Fibroblast of villous mesenchyme (primary cell): ENCODE data around the gene CEP89. TPM values are rescaled to one million over a fixed set of nuclear protein-coding genes. Genes with fewer than 3 reads are reported as not detected.
"Not testable (repeated sequence)": the region's sequence is repeated elsewhere in the genome, so short reads cannot be mapped to it uniquely, and the experiment has no call there.

Experiments
- DNase-seq: peaks from one replicate; pipeline ENCODE4 v3.0.0-alpha.2; 2010; ENCODE audit warnings: low read depth
- H3K4me3 ChIP-seq: 2 replicates; pipeline ENCODE4 v1.5.1; 2011; ENCODE audit warnings: low read depth, mild to moderate bottlenecking, low read length
- total RNA-seq: library from RNA; depleted of rRNA; stranded (reverse); fragments of >200 nt; gene quantifications from 2 replicates; pipeline ENCODE4 v1.2.3, GENCODE V29; 2012
- TF ChIP-seq, protein P1 (sequence below): IDR thresholded peaks from 2 replicates; pipeline ENCODE4 v1.5.1; 2012; ENCODE audit warnings: low read depth, mild to moderate bottlenecking, low read length; ENCODE audit not compliant: insufficient read depth

The CEP89 gene
- total RNA-seq, 1 donor, result 18.1 TPM

DNA sequence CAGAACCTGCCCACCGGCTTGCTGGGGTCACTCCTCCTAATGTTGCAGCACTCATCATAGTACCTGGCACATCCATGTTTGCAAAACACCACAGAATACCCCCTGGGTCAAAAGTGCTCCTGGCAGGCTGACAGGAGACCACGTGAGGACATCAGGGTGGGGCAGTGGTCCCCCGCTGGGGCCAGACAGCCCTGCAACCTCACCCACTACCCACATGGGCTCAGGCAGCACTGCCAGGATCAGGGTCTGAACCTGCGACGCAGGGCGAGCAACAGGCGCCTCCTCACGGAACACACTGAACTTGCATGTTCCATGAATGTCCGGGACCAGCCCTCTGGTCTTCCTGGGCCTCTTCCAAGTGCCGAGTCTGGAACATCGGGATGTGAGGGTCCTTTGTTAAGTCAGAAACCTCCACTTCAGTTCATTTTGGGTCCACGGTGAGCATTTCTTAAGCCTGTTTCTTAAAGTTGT lies 100.7 kb downstream of the CEP89 start:
- no peak for DNase-seq
- H3K4me3 ChIP-seq, result no peak overlapping the region
- TF ChIP-seq, protein P1, sequence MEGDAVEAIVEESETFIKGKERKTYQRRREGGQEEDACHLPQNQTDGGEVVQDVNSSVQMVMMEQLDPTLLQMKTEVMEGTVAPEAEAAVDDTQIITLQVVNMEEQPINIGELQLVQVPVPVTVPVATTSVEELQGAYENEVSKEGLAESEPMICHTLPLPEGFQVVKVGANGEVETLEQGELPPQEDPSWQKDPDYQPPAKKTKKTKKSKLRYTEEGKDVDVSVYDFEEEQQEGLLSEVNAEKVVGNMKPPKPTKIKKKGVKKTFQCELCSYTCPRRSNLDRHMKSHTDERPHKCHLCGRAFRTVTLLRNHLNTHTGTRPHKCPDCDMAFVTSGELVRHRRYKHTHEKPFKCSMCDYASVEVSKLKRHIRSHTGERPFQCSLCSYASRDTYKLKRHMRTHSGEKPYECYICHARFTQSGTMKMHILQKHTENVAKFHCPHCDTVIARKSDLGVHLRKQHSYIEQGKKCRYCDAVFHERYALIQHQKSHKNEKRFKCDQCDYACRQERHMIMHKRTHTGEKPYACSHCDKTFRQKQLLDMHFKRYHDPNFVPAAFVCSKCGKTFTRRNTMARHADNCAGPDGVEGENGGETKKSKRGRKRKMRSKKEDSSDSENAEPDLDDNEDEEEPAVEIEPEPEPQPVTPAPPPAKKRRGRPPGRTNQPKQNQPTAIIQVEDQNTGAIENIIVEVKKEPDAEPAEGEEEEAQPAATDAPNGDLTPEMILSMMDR, result no peak

GRCh38 chr19:32869966-32870573 lies 101.7 kb downstream of the CEP89 start:
- H3K4me3 ChIP-seq, result no peak overlapping the region
- TF ChIP-seq, protein P1, result no peak
- no peak for DNase-seq

DNA sequence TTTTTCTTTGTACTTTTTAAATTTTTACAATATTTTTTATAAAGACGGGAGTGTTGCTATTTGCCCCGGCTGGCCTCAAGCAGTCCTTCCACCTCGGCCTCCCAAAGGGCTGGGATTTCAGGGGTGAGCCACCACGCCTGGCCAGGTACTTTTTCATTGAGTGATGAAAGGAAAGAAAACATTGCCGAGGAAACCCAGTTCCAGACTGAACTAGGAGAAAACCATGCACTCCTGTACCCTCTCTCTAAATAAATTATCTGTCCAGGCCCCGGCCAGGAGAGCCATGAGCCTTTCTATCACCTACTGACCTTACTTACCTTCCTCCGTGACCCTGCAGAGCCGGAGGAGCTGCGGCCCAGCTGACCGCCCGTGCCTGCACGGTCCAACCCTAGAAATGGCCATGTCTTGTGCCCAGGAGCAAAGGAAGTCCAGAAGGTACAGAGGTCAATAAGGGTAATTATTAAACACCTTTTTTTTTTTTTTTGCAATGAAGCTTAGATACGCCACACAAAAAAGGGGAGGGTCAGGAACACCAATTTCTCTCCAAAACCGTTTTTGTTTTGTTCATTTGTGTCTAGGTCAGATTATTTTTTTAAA lies 102.3 kb downstream of the CEP89 start, which contains the start of gene SLC7A9:
TSS of gene SLC7A9 (minus strand) at position 399 of the 597 bp plus-strand sequence. CDS start 1,233 bp downstream, outside the sequence.
- TF ChIP-seq, protein P1, result no peak
- no peak within 1 kb of the TSS for H3K4me3 ChIP-seq
- DNase-seq, result no peak

GRCh38 chr19:32868206-32868950 lies 103.4 kb downstream of the CEP89 start:
- DNase-seq, result no peak
- H3K4me3 ChIP-seq, result no peak overlapping the region
- TF ChIP-seq, protein P1, result no peak

GRCh38 chr19:32867436-32867835 lies 104.3 kb downstream of the CEP89 start:
- DNase-seq, H3K4me3 ChIP-seq: not testable (repeated sequence)

DNA sequence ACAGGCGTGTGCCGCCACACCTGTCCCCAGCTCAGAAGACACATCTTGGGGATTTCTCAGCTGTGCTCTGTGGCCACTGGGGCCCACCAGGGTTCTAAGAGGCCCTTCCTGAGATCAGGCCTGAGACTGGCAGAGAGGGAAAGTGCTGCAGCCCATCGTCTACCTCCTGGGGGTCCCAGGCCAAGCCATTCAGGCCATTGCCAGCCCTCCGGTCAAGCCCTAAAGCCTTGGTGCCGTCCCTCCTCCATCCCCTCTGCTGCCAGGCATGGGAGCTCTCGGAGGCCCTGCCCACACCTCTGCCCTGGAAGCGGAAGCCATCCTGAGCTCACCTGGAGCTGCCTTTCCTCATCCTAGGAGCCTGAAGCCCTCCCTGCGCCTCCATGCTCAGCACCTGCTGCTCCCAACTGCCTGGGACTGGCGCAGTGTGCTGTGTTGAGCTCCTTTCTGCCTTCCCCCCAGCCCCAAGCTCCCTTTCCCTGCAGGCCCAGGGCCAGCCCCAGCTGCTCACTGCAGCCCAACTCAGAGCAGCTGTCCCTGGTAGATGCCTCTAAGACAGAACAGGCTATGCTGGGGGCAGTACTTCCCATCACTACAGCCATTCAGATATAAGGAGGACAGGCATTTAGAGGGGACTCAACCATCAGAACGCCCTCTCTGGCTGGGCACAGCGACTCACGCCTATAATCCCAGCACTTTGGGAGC lies 105.0 kb downstream of the CEP89 start:
- no peak for DNase-seq
- TF ChIP-seq, protein P1, result no peak
- H3K4me3 ChIP-seq, result no peak overlapping the region

GRCh38 chr19:32866061-32866460 lies 105.7 kb downstream of the CEP89 start:
- no peak for DNase-seq
- no peak overlapping the region for H3K4me3 ChIP-seq
- TF ChIP-seq, protein P1, result no peak
